HG03442 (cell line): Measurements from ENCODE around the gene RADIL.

Source experiments
- ATAC-seq: cut with Tn5 transposase; IDR thresholded peaks from one replicate; pipeline ENCODE4 v1.9.1; 2021; ENCODE audit warnings: mild to moderate bottlenecking, moderate library complexity; ENCODE audit not compliant: unreplicated experiment

Gene RADIL

DNA sequence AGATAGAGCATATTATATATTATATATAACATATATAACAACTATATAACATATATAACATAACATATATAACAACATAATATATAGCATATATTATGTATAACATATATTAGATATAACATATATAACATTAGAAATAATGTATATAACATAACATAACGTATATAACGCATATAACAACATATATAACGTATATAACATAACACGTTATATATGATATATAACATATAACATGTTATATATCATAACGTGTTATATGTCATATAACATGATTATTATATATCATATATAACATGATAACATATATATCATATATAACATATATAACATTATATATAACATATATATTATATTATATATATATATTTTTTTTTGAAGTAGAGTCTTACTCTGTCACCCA lies 104.4 kb downstream of the RADIL start:
- no peak for ATAC-seq

DNA sequence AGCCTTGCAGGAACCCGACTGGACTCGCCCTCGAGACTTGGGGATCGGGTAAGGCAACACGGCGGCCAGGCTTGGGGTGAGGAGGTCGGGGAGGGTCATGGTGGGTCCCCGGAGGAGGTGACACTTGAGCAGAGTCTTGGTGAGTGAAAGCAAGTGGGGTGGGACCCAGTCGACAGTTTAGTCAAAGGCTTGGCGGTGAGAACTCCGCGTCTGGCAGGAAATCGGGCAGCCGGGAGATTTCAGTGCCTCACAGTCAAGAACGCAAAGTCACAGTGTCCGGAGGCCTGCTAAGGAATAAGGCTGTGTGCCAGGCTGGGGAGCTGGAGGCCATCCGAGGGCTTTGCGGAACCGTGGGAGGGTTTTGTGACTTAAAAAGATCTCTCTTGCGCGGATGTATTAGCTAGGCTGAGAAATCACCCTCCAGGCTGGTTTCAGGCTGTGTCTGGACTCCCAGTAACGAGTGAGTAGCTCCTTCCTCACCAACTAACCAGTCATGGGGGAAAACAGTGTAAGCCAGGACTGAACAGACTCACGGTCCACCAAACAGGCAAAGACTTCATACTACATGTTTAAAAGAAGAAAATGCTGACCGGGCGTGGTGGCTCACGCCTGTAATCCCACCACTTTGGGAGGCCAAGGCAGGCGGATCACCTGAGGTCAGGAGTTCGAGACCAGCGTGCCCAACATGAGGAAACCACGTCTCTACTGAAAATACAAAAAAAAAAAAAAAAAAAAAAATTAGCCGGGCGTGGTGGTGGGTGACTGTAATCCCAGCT lies 107.5 kb downstream of the RADIL start:
- ATAC-seq: peak; percentile 10

DNA sequence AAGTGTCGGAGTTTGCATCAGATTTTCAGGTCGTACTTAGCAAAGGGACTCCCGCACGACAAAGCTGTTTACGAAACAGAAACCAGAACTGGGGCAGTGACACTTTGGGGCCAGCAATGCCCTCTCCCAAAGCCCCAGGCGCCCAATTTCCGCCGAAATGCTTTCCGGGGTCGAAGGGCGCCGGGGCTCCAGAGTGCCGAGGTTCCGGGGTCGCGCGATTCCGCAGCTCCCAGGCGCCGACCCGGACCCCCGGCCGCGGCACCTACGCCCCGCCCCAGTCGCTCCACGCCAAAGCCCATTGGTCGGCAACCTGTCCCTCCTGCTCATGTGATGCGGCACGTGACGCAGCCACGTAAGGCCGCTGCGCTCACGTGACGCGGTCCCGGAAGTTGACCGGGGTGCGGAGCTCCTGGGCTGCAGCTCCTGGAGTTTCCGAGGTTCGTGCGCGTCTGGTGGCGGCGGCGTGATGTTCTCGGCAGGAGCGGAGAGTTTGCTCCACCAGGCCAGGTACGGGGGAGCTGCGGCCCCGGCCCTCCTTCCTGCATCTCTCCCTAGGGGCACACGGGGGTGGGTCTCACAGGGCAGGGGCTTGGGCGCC lies 108.2 kb downstream of the RADIL start, which contains the start of gene AP5Z1:
AP5Z1 (plus strand) TSS at position 374 of the 598 bp plus-strand sequence; CDS start at position 467, 93 bp downstream.
- ATAC-seq: peak; percentile 89

DNA sequence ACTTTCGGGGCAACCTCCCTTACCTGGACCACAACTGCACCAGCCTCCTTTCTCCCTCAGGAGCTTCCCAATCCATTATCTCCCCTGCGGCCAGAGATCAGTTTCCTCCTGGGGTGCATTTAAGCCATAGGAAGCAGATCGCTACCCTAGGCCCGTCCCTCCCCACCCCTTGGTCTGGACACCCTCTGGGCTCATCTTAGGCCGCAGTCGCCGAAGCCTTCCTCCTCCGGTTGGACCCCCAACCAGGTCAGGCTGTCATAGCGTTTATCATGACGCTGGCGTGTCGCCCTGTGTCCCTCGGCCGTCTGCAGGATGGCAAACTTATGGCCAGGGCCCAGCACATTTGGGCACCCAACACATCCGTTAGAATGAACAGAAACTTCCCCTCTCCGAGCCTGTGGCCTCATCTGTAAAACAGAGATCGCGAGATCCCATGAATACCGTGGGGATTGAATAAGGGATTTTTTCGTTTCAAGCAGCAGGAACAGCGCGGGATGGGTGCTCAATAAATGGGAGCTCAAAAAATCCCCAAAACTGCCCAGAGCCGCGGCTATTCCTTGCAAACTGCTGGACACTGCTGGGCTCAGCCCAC lies 108.8 kb downstream of the RADIL start:
- peak; percentile 26 for ATAC-seq

DNA sequence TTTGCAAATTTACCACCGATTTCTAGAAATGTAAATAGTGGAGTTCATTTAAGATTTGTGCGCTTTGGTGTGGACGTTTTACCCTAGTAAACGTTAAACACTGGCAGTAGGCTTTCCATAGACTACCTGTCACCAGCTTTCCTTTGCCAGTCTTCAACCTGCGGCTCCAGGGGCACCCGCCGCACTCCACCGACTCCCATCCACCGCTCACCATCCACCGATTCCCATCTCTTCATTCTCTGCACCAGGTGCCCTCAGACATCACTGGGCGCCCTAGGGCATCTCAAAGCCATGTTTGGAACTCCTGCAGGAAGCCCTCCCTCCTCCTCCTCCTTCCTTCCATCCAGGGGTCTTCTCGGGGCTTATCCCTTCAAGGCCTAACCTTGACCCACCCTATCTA lies 109.5 kb downstream of the RADIL start:
- no peak for ATAC-seq

DNA sequence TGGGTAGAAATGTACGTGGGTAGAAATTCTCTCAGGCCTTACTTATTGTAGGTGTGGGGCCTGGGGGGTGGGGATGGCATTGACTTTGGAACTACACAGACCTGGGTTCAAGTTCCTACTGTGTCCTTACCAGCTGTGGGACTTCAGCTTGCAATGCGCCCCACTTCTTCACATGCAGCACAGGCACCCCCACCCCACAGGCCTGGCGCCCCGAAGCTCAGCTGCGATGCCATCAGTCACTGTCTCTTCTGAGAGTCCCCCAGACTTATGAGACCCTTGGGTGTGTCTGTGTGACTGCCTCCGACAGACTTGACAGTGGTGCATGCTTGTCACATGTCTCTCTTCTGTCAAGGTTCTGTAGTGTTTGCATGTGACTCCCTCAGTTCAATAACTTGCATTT lies 111.2 kb downstream of the RADIL start:
- no peak for ATAC-seq

DNA sequence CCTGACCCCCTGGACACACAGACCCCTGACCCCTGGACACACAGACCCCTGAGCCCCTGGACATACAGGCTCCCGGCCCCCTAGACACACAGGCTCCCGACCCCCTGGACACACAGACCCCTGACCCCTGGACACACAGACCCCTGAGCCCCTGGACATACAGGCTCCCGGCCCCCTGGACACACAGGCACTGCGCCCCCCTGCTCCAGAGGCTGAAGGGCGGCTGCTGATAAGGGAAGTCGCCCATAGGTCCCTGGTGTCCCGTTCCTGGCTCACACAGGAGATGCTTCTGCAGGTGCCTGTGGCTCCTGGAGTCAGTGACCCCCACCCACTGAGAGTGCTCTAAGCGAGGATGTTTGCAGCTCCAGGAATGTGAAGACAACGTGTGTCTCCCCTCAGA lies 111.8 kb downstream of the RADIL start:
- no peak for ATAC-seq

DNA sequence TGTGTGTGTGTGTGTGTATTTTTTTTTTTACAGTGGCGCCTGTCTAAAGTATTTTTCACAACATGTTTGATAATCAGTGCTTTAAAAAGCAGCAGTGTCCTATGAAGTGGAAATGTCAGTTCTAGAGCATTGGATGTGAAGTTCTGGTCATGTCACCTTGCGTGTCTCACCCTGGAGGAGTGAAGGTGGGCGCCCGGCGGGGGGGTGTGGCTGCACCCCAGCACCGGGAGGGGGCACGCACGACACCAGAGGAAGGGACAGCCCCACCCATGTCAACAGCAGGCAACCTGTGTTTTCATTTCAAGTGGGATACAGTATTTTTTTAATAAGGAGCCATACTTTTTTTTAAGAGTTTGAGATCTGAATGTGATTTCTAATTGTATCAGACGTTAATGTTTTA lies 112.6 kb downstream of the RADIL start:
- no peak for ATAC-seq

DNA sequence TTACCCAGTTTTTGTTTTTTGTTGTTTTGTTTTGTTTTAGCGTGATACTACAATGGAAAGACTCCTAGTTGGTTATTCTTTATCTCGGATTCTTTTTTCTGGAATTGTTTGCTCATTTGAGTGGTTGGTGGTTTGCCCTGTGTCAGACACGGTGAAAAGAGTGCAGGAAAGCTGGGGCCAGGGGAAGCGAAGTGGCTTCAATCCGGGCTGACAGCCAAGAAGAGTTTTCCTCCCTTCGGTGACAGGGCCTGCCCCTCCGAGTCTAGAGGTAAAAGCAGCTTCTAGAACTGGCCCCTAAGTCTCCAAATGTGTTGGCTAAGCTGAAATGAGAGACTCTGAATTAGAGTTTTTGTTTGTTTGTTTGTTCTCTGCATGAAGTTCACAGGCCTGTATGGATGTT lies 113.8 kb downstream of the RADIL start:
- ATAC-seq: no peak

DNA sequence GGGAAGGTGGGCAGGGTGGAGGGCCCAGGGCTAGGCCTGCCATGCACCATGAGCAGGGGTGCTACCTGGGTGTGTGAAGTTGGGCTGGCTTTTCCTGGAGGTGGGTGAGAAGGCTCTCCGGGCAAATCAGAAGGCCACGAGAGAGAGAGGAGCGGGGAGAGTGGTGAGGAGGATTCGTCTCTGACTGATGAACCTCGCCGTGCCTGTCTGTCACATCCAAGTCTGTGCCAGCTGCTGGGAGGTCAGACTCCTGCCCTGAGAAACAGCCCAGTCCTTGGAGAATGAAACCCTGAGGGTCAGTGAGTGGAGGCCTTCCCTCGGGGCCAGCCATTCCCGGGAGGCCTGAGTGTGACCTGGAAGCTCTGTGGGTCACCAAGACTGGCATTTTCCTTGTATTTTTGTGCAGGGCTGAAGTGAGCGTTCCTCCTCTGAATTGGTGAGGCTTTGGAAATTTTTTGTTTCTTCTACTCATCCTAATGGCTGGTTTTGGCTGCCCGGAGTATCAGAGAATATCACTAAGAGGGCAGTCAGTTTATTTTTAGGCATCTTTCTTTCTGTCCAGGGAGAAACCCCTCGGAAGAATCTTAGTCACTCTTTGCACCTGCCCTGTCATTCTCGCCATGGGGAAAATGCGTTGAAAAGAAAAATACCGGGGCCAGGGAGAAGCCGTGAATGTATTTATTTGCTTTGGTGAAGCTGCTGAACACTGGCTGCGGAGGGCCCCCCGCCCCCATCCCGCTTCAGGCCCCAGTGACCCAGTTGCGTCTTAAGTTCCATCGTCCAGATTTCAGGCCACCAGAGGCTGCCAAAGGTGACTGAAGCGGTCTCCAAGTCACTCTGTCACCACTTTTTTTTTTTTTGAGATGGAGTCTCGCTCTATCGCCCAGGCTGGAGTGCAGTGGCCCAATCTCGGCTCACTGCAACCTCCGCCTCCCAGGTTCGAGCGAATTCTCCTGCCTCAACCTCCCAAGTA lies 114.6 kb downstream of the RADIL start:
- no peak for ATAC-seq

DNA sequence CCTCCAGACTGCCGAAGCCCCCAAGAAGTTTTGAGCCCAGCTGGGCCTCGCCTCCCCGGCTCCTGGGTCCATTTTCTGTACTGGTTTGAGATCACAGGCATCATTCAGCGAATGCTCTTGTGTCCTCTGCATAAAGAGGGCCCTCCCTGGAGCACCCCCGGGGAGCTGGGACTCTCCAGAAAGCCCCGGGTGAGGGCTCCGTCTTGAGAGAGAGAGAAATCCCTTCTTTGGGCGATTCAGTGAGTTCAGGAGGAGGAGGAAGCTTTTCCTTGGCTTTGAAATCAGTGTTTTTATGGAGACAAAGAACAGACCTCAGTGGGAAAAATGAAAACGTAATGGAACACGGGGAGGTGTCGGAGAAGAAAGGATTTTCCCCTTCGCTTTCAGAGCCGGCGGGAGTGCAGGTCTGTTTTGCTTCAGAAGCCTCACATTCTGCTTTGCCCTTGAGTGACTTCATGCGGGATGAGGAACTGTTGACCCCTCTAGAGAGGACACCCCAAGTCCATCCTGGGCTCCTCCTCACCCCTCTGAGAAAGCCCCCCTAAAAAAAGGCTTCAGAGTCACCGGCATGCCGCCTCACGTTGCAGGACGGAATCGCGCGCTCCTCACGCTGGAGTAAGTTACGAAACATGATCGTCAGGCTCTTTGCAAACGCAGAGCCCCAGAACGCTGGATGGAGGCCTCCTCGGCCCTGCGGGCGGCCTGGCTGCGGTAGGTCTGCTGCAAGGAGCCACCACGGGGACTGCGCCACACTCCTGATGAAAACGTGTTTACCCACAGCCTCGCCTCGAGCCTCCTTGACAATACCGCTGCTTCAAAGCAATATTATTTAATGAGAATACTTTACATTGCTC lies 116.6 kb downstream of the RADIL start:
- ATAC-seq: no peak

DNA sequence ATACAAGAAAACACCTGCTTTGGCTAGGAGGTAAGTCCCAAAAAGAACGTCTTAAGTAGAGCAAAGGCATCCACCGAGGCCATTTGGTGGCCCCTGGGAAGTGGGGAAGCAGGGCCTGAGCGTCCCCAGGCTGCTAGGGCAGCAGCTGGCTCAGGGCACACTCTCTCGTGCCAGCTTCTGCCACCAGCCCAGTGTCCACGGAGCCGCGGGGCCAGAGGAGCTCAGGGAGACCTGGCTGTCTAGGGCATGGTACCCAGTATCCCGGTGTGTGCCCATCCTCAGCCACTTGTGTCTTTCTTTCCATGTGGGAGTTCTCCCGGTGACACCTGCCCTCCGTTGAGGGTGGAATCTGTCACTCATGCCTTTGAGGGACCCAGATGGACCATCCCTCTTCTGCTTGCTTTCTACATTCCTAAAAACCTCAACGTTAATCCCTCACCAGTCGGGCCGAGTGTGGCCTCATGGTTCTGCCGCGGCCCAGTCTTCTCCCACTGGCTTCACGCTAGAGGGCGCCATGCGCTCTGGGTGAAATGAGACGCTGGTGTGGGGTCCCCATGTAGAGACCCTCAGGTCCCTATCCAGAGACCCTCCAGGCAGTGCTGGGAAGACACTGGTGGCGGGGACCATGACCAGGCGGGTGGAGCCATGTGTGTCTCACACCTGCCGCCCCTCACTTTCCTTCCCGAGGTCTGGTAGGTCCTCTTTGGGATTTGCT lies 117.6 kb downstream of the RADIL start:
- no peak for ATAC-seq

DNA sequence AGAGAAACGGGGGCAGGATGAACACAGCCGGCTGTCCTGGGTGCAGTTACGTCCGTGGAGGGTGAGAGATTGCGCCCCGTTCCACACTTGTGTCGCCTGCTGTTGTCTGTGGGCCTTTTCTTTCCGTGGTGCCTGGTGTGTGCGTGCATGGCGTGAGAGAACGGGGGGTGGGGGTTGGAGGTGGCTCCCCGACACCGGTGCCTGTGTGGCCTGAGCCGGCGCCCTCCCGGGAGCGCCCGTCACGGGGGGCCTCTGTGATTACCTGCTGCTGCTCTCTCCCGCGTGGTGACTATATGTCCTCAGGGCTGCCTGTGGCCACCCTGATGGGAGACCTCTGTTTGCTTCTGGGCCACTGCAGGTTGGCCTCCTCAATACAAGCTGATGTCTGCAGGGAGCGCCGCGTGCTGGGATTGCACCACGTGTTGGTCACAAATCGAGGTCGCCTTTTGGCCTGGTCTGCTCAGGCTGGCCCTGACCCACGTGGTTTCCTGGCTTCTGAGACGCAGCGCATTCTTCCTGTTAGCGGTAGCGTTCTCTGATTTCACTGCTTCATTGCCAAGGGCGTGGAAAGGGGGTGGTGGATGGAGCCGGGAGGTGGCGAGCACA lies 119.0 kb downstream of the RADIL start:
- no peak for ATAC-seq

DNA sequence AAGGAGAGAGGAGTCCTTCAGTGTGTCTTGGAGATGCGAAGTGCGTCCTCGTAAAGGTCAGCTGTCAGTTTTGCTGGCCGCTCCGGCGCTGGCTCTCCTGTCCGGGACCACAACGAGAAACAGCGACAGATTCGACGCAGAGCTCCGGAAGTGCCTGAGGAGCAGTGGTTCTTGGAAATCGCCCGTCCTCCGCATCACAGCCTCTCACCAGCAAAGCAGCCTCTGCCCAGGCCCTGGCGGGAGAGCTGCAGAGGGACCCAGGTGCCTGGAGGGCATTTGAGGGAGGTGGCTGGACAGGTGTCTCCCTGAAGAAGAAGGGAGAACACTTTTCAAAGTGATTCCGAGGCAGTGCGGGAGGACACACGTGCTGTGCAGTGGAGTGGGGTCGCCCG lies 119.7 kb downstream of the RADIL start:
- ATAC-seq: no peak

DNA sequence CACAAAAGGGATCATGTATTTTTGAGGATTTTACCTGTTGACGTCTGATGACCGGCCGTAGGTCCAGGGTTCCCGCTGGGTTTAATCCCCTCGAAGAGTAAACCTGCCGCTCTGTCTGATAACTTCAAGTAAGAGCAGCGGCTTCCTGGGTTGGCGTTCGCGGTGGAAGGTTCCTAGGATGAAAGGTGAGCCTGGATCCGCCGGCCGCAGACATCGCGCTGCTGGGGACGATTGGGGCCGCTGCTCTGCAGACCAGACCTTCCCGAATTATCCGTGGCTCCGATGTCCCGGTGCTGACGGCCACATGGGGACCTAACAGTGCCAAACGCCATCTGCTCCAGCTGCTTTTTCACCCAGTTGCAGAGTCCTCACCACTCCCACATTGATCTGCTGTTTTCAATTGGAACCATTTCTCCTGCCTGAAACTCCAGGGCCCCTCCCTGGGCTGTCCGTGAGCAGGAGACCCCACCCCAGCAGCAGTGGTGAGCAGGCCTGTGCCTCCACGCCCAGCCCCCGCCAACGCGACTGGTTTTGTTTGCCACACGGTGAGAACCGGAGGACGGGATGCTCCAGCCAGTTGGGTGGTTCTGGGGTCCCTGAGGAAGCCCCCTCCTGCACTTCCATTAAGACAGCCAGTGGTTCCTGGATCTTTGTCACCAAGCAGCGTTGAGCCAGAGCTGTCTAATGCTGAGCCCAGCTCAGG lies 120.3 kb downstream of the RADIL start:
- ATAC-seq: no peak

DNA sequence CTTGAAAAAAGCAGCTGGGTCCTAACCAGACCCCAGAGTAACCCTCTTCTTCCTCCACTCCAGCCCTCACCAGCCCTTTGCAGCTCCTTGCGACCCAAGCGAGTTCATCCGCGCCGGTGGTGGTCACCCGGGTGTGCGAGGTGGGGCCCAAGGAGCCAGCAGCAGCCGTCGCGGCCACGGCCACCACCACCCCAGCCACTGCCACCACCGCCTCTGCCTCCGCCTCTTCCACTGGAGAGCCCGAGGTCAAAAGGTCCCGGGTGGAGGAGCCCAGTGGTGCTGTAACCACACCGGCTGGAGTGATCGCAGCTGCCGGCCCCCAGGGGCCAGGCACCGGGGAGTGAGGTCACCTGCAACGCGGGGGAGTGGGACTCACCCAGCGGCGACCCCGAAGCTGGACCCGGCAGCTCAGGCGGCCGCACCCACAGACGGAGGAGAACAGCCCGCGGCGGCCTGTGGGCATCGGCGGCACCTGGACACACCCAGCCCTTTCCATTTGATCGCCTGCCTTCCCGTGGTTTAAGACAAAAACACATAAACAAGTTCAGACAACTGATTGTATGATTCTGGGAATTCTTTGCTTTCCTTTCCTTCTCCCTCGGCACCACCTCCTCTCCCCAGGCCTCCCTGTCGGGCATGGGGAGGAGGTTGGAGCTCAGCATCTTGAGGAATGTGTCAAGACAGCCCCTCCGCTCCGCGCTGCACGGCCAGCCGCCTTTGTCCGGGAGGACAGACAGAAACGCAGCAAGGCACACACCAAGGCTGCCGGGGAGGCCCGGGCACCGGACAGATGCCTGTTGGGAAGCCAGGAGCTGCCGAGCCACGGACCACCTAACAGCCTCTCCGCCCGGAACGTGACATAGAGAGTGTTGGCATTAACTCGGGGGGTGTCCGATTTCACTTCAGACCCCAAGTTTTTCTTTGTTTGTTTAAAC lies 121.1 kb downstream of the RADIL start:
- no peak for ATAC-seq

DNA sequence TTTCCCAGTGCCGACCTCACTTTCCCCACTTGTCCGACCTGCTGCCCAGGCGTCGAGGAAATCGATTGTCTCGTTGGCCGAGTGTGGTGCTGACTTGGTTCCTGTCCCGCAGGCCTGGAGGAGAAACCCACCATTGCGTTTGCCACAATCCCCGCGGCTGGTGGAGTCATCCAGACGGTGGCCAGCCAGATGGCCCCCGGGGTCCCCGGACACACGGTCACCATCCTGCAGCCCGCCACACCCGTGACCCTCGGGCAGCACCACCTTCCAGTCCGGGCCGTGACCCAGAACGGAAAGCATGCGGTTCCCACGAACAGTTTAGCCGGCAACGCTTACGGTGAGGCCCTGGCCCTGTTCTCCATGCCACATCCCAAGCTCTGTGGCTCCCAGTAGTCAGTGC lies 122.6 kb downstream of the RADIL start:
- ATAC-seq: no peak
